NCI-H2227 treated with DMSO at 0.1 percent for 48 hours (cell line): ENCODE results near the gene RTEL1.
"Not testable (repeated sequence)": the region's sequence is repeated elsewhere in the genome, so short reads cannot be mapped to it uniquely, and the experiment has no call there.

ENCODE experiments used
- DNase-seq: peaks from one replicate; lab custom pipeline; 2025; lab: John Stamatoyannopoulos, UW

The RTEL1 gene

GRCh38 chr20:63711085-63711645, 53.1 kb downstream of the RTEL1 start:
- no peak for DNase-seq

GRCh38 chr20:63712191-63712590, 54.1 kb downstream of the RTEL1 start:
- no peak for DNase-seq

GRCh38 chr20:63714858-63715257, 56.7 kb downstream of the RTEL1 start:
- no peak for DNase-seq

GRCh38 chr20:63718996-63719395, 60.9 kb downstream of the RTEL1 start:
- DNase-seq = no peak

GRCh38 chr20:63722967-63723622, 65.0 kb downstream of the RTEL1 start:
- not testable (repeated sequence) for DNase-seq

- not testable (repeated sequence) for DNase-seq
Measured at GRCh38 chr20:63730189-63730733, 72.1 kb downstream of the RTEL1 start.

- no peak for DNase-seq
Measured at GRCh38 chr20:63731410-63731809, 73.3 kb downstream of the RTEL1 start.

GRCh38 chr20:63732118-63733095, 74.3 kb downstream of the RTEL1 start:
- no peak for DNase-seq

- DNase-seq = no peak
Measured at GRCh38 chr20:63733117-63733516, 75.0 kb downstream of the RTEL1 start.

GRCh38 chr20:63733579-63734081, 75.5 kb downstream of the RTEL1 start:
- DNase-seq = no peak

- no peak for DNase-seq
Measured at GRCh38 chr20:63734111-63734945, 76.2 kb downstream of the RTEL1 start.

- no peak for DNase-seq
Measured at GRCh38 chr20:63734946-63735858, 77.1 kb downstream of the RTEL1 start.

GRCh38 chr20:63735859-63736718, 78.0 kb downstream of the RTEL1 start, which contains the start of gene LIME1:
Gene LIME1 (plus strand): TSS chr20:63736664. CDS start chr20:63737550, 886 bp downstream.
- DNase-seq = no peak

GRCh38 chr20:63736893-63737694, 79.0 kb downstream of the RTEL1 start:
- no peak for DNase-seq

GRCh38 chr20:63737695-63737944, 79.5 kb downstream of the RTEL1 start:
- no peak for DNase-seq

GRCh38 chr20:63737945-63738686, 80.0 kb downstream of the RTEL1 start:
- no peak for DNase-seq

- DNase-seq = no peak
Measured at GRCh38 chr20:63738687-63739129, 80.6 kb downstream of the RTEL1 start.
